ENCODE results near the gene JARID2. TPM values are rescaled to one million over a fixed set of nuclear protein-coding genes. Genes with fewer than 3 reads are reported as not detected.

Gene JARID2
- total RNA-seq, 1 donor from 2014 or later, result 38.9 TPM

GRCh38 chr6:15518057-15518456 lies 272.2 kb downstream of the JARID2 start:
- no peak for DNase-seq (ENCODE audit: low spot score)
- no peaks in the 10 kb centered on the region for H3K27me3 ChIP-seq
- no peak for TF ChIP-seq EZH2phosphoT487 (IDR thresholded peaks at IDR 0.05)
- TF ChIP-seq, protein P1, sequence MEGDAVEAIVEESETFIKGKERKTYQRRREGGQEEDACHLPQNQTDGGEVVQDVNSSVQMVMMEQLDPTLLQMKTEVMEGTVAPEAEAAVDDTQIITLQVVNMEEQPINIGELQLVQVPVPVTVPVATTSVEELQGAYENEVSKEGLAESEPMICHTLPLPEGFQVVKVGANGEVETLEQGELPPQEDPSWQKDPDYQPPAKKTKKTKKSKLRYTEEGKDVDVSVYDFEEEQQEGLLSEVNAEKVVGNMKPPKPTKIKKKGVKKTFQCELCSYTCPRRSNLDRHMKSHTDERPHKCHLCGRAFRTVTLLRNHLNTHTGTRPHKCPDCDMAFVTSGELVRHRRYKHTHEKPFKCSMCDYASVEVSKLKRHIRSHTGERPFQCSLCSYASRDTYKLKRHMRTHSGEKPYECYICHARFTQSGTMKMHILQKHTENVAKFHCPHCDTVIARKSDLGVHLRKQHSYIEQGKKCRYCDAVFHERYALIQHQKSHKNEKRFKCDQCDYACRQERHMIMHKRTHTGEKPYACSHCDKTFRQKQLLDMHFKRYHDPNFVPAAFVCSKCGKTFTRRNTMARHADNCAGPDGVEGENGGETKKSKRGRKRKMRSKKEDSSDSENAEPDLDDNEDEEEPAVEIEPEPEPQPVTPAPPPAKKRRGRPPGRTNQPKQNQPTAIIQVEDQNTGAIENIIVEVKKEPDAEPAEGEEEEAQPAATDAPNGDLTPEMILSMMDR (IDR thresholded peaks at IDR 0.05), result no peak
- TF ChIP-seq EZH2 (IDR thresholded peaks at IDR 0.05), result no peak
- Mint-ChIP-seq H3K9me3 (peaks cover 3% of the 10 kb centered on the region), H3K4me1 (no peaks in the 10 kb centered on the region), H3K27ac (no peak overlapping the region), H3K36me3 (peaks cover 67% of the 10 kb centered on the region), H3K27me3 (ENCODE audit: insufficient read depth, low read depth) (peaks cover 4% of the 10 kb centered on the region), H3K4me3 (no peak overlapping the region)
- H3K4me3 ChIP-seq, result no peak overlapping the region
- H2AFZ ChIP-seq (replicated peaks), result no peak overlapping the region
- peaks cover 3% of the 10 kb centered on the region for H3K36me3 ChIP-seq
- H4K20me1 ChIP-seq (ENCODE audit: low read depth), result peaks cover 7% of the 10 kb centered on the region
- H3K4me1 ChIP-seq, result no peaks in the 10 kb centered on the region
- no peak overlapping the region for H3K9ac ChIP-seq
- no peaks in the 10 kb centered on the region for H3K79me2 ChIP-seq (ENCODE audit: low read depth)
- H3K27ac ChIP-seq, result no peak overlapping the region
- no peaks in the 10 kb centered on the region for H3F3A ChIP-seq (ENCODE audit: low read depth)
- H3K4me2 ChIP-seq, result no peak overlapping the region
- H3K9me3 ChIP-seq (ENCODE audit: low read depth), result no peaks in the 10 kb centered on the region

DNA sequence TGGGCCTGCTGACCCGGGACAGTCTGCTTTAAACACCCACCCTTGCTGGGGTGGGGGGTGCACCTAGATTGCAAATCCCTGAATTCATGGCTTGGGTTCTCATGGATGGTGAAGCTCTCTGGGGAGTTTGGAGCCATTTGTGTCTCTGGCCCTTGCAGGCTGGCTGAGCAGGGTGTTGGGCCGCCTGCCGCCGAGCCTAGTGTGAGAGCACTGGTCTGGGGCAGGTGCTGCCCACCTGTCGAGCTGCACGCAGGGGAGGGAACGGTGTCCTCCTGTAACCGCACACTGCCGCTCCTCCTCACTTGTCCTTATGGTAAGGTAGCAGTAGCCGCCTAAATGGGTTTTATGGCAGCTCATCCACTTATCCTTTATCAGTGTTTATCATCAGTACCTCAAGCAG lies 273.0 kb downstream of the JARID2 start:
- H3F3A ChIP-seq (ENCODE audit: low read depth), result no peaks in the 10 kb centered on the region
- no peak for TF ChIP-seq EZH2phosphoT487 (IDR thresholded peaks at IDR 0.05)
- TF ChIP-seq EZH2 (IDR thresholded peaks at IDR 0.05), result no peak
- TF ChIP-seq, protein P1 (IDR thresholded peaks at IDR 0.05), result no peak
- Mint-ChIP-seq H3K4me3 (no peak overlapping the region), H3K27ac (no peak overlapping the region), H3K9me3 (peaks cover 5% of the 10 kb centered on the region), H3K36me3 (peaks cover 72% of the 10 kb centered on the region), H3K27me3 (ENCODE audit: insufficient read depth, low read depth) (peaks cover 6% of the 10 kb centered on the region), H3K4me1 (no peaks in the 10 kb centered on the region)
- H3K4me3 ChIP-seq, result no peak overlapping the region
- H3K4me1 ChIP-seq, result no peaks in the 10 kb centered on the region
- H3K9me3 ChIP-seq (ENCODE audit: low read depth), result no peaks in the 10 kb centered on the region
- H2AFZ ChIP-seq (replicated peaks), result no peak overlapping the region
- DNase-seq (ENCODE audit: low spot score), result no peak
- no peaks in the 10 kb centered on the region for H3K27me3 ChIP-seq
- peaks cover 7% of the 10 kb centered on the region for H4K20me1 ChIP-seq (ENCODE audit: low read depth)
- H3K27ac ChIP-seq, result no peak overlapping the region
- H3K36me3 ChIP-seq, result peaks cover 3% of the 10 kb centered on the region
- no peaks in the 10 kb centered on the region for H3K79me2 ChIP-seq (ENCODE audit: low read depth)
- H3K4me2 ChIP-seq, result no peak overlapping the region
- H3K9ac ChIP-seq, result no peak overlapping the region

- H3K36me3 Mint-ChIP-seq, result peaks cover 70% of the 10 kb centered on the region
- H3K36me3 ChIP-seq, result peaks cover 3% of the 10 kb centered on the region
Measured at GRCh38 chr6:15519681-15520080, 273.8 kb downstream of the JARID2 start.

DNA sequence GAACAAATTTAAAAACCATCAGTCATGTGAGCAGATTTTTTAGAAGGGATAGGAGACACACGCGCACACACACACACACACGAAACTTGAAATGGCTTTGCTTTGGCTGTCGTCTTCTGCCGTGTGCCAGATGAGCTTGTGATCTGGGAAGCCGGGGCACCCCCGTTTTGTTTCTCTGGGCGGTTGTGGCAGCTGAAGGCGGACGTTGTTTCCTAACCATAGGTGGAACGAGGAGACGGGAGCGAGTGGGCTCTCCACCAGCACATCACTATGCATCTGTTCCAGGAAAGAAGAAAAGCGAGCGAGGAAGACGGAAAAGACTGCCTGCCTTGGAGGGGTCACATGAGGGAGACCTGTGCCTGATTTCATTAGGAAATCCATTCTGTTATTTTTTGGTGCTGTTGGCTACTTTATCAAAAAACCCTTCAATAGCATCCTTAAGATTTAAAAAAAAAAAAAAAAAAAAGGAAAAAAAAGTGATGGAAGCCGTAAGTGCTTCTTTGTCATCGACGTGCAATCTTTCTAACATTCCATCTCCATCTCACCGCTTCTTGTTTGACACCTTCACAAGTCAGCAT lies 274.8 kb downstream of the JARID2 start:
- no peak overlapping the region for H3K27ac Mint-ChIP-seq
- peaks cover 74% of the 10 kb centered on the region for H3K36me3 Mint-ChIP-seq
- Histone ChIP-seq H3K4me3 (no peak overlapping the region), H2AFZ (replicated peaks) (no peak overlapping the region), H3F3A (ENCODE audit: low read depth) (no peaks in the 10 kb centered on the region), H3K4me1 (no peaks in the 10 kb centered on the region), H3K79me2 (ENCODE audit: low read depth) (no peaks in the 10 kb centered on the region), H3K9ac (no peak overlapping the region), H4K20me1 (ENCODE audit: low read depth) (peaks cover 7% of the 10 kb centered on the region), H3K4me2 (no peak overlapping the region), H3K9me3 (ENCODE audit: low read depth) (no peaks in the 10 kb centered on the region), H3K27me3 (no peaks in the 10 kb centered on the region), H3K27ac (no peak overlapping the region), H3K36me3 (peaks cover 3% of the 10 kb centered on the region)
- peaks cover 3% of the 10 kb centered on the region for H3K4me1 Mint-ChIP-seq
- no peak overlapping the region for H3K4me3 Mint-ChIP-seq
- DNase-seq (ENCODE audit: low spot score), result no peak
- H3K9me3 Mint-ChIP-seq, result peaks cover 21% of the 10 kb centered on the region
- H3K27me3 Mint-ChIP-seq (ENCODE audit: insufficient read depth, low read depth), result peaks cover 6% of the 10 kb centered on the region
- no peak for TF ChIP-seq EZH2 (IDR thresholded peaks at IDR 0.05)
- TF ChIP-seq, protein P1 (IDR thresholded peaks at IDR 0.05), result no peak
- TF ChIP-seq EZH2phosphoT487 (IDR thresholded peaks at IDR 0.05), result no peak

More at GRCh38 chr6:15519681-15520080, 273.8 kb downstream of the JARID2 start:
- H3K27me3 ChIP-seq, result no peaks in the 10 kb centered on the region
- H3K4me2 ChIP-seq, result no peak overlapping the region
- H2AFZ ChIP-seq (replicated peaks), result no peak overlapping the region
- no peak overlapping the region for H3K4me3 Mint-ChIP-seq
- H3K27me3 Mint-ChIP-seq (ENCODE audit: insufficient read depth, low read depth), result peaks cover 6% of the 10 kb centered on the region
- H3K4me1 ChIP-seq, result no peaks in the 10 kb centered on the region
- TF ChIP-seq EZH2phosphoT487 (IDR thresholded peaks at IDR 0.05), result no peak
- H3K79me2 ChIP-seq (ENCODE audit: low read depth), result no peaks in the 10 kb centered on the region
- H3K4me1 Mint-ChIP-seq, result no peaks in the 10 kb centered on the region
- H3K27ac Mint-ChIP-seq, result no peak overlapping the region
- no peak for DNase-seq (ENCODE audit: low spot score)
- no peak overlapping the region for H3K4me3 ChIP-seq
- H3F3A ChIP-seq (ENCODE audit: low read depth), result no peaks in the 10 kb centered on the region
- peaks cover 7% of the 10 kb centered on the region for H4K20me1 ChIP-seq (ENCODE audit: low read depth)
- no peaks in the 10 kb centered on the region for H3K9me3 ChIP-seq (ENCODE audit: low read depth)
- no peak overlapping the region for H3K9ac ChIP-seq
- H3K9me3 Mint-ChIP-seq, result peaks cover 11% of the 10 kb centered on the region
- no peak overlapping the region for H3K27ac ChIP-seq
